ENCODE measurements around the gene LRRC75A. TPM values are rescaled to one million over a fixed set of nuclear protein-coding genes. Genes with fewer than 3 reads are reported as not detected.

The LRRC75A gene
- total RNA-seq, 3 donors from 2014 or later (not counting 1 experiment from before 2014, with no cell fraction given), result 2.6 to 3.0 (median 3.0) TPM

GRCh38 chr17:16471295-16471694, 20.7 kb downstream of the LRRC75A start:
- Histone ChIP-seq H3K9me3 (ENCODE audit: control insufficient read depth, insufficient read depth, low read length) (no peaks in the 10 kb centered on the region), H3K4me3 (ENCODE audit: low read length) (no peak overlapping the region), H3K4me1 (ENCODE audit: control insufficient read depth, insufficient read depth, low read length) (no peaks in the 10 kb centered on the region), H3K36me3 (ENCODE audit: control insufficient read depth, insufficient read depth, low read length) (no peaks in the 10 kb centered on the region), H3K27me3 (ENCODE audit: control insufficient read depth, insufficient read depth, low read length) (no peaks in the 10 kb centered on the region), H3K27ac (ENCODE audit: low read length) (no peak overlapping the region)
- TF ChIP-seq, protein P1, sequence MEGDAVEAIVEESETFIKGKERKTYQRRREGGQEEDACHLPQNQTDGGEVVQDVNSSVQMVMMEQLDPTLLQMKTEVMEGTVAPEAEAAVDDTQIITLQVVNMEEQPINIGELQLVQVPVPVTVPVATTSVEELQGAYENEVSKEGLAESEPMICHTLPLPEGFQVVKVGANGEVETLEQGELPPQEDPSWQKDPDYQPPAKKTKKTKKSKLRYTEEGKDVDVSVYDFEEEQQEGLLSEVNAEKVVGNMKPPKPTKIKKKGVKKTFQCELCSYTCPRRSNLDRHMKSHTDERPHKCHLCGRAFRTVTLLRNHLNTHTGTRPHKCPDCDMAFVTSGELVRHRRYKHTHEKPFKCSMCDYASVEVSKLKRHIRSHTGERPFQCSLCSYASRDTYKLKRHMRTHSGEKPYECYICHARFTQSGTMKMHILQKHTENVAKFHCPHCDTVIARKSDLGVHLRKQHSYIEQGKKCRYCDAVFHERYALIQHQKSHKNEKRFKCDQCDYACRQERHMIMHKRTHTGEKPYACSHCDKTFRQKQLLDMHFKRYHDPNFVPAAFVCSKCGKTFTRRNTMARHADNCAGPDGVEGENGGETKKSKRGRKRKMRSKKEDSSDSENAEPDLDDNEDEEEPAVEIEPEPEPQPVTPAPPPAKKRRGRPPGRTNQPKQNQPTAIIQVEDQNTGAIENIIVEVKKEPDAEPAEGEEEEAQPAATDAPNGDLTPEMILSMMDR (IDR thresholded peaks at IDR 0.05), result no peak
- Mint-ChIP-seq H3K4me1 (peaks cover 0 to 5% of the 10 kb centered on the region in 2 donors), H3K36me3 (no peaks in the 10 kb centered on the region), H3K27me3 (ENCODE audit: low read depth in 2 of 2) (no peaks in the 10 kb centered on the region), H3K4me3 (no peak overlapping the region), H3K9me3 (no peaks in the 10 kb centered on the region), H3K27ac (no peak overlapping the region)
- DNase-seq (no peak), ATAC-seq (no peak)
- 85% methylated on average over 5 of the region's 5 CpGs for WGBS (ENCODE audit: insufficient coverage)
- intact Hi-C loops (cut with micrococcal nuclease), result no loop called here

GRCh38 chr17:16470265-16470664, 21.7 kb downstream of the LRRC75A start:
- Mint-ChIP-seq H3K27me3 (ENCODE audit: low read depth in 2 of 2) (no peaks in the 10 kb centered on the region), H3K4me3 (no peak overlapping the region), H3K4me1 (peaks cover 0 to 5% of the 10 kb centered on the region in 2 donors), H3K27ac (no peak overlapping the region), H3K36me3 (no peaks in the 10 kb centered on the region), H3K9me3 (no peaks in the 10 kb centered on the region)
- intact Hi-C loops (cut with micrococcal nuclease), result no loop called here
- H3K9me3 ChIP-seq (ENCODE audit: control insufficient read depth, insufficient read depth, low read length), result no peaks in the 10 kb centered on the region
- no peaks in the 10 kb centered on the region for H3K36me3 ChIP-seq (ENCODE audit: control insufficient read depth, insufficient read depth, low read length)
- no peak overlapping the region for H3K4me3 ChIP-seq (ENCODE audit: low read length)
- TF ChIP-seq, protein P1 (IDR thresholded peaks at IDR 0.05), result no peak
- H3K4me1 ChIP-seq (ENCODE audit: control insufficient read depth, insufficient read depth, low read length), result no peaks in the 10 kb centered on the region
- no peak overlapping the region for H3K27ac ChIP-seq (ENCODE audit: low read length)
- ATAC-seq (no peak), DNase-seq (no peak)
- 76% methylated on average over 11 of the region's 11 CpGs for WGBS (ENCODE audit: insufficient coverage)
- no peaks in the 10 kb centered on the region for H3K27me3 ChIP-seq (ENCODE audit: control insufficient read depth, insufficient read depth, low read length)

DNA sequence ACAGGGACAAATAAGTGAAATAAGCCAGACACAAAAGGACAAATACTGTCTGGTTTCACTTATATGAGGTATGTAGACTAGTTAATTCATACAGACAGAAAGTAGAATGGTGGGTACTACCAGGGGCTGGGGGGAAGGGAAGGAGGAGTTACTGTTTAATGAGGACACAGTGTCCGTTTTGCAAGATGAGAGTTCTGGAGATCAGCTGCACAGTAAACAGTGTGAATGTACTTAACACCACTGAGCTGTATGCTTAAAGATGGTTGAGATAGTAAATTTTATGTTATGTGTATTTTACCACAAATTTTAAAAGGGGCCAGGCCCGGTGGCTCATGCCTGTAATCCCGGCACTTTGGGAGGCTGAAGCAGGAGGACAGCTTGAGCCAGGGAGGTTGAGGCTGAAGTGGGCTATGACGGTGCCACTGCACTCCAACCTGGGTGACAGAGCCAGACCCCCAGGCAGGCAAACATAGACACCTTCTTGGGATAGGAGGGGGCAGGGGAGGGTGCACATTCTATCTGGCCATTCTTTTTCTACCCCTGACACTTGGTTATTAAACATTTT, 23.5 kb downstream of the LRRC75A start:
- TF ChIP-seq, protein P1 (IDR thresholded peaks at IDR 0.05), result no peak
- H3K9me3 Mint-ChIP-seq, result no peaks in the 10 kb centered on the region
- no peaks in the 10 kb centered on the region for H3K36me3 Mint-ChIP-seq
- Histone ChIP-seq H3K27me3 (ENCODE audit: control insufficient read depth, insufficient read depth, low read length) (no peaks in the 10 kb centered on the region), H3K36me3 (ENCODE audit: control insufficient read depth, insufficient read depth, low read length) (no peaks in the 10 kb centered on the region), H3K4me1 (ENCODE audit: control insufficient read depth, insufficient read depth, low read length) (no peaks in the 10 kb centered on the region), H3K9me3 (ENCODE audit: control insufficient read depth, insufficient read depth, low read length) (no peaks in the 10 kb centered on the region), H3K4me3 (ENCODE audit: low read length) (no peak overlapping the region), H3K27ac (ENCODE audit: low read length) (no peak overlapping the region)
- no peaks in the 10 kb centered on the region for H3K27me3 Mint-ChIP-seq (ENCODE audit: low read depth in 2 of 2)
- WGBS (ENCODE audit: insufficient coverage), result 82% methylated on average over 4 of the region's 4 CpGs
- intact Hi-C loops (cut with micrococcal nuclease), result no loop called here
- ATAC-seq, result no peak
- DNase-seq, result no peak
- H3K4me3 Mint-ChIP-seq, result no peak overlapping the region
- H3K4me1 Mint-ChIP-seq, result peaks cover 0 to 5% of the 10 kb centered on the region in 2 donors
- no peak overlapping the region for H3K27ac Mint-ChIP-seq

DNA sequence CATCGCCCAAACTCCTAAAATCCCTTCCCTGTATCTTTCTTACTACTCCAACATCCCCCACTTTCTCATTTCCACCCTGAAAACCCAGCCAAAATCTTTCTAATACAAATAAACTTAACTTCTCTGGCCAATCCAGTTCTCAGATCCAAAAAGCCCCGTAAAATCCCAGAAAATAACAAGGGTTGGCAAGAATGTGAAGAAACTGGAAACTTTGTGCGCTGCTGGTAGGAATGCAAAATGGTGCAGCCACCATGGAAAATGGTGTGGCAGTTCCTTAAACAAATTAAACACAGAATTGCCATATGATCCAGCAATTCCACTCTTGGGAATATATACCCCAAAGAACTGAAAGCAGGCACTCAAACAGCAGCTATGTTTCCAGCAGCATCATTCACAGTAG, 24.1 kb downstream of the LRRC75A start:
- Mint-ChIP-seq H3K4me3 (no peak overlapping the region), H3K27me3 (ENCODE audit: low read depth in 2 of 2) (no peaks in the 10 kb centered on the region), H3K27ac (no peak overlapping the region), H3K36me3 (no peaks in the 10 kb centered on the region), H3K4me1 (peaks cover 0 to 5% of the 10 kb centered on the region in 2 donors), H3K9me3 (no peaks in the 10 kb centered on the region)
- H3K36me3 ChIP-seq (ENCODE audit: control insufficient read depth, insufficient read depth, low read length), result no peaks in the 10 kb centered on the region
- DNase-seq, result no peak
- H3K9me3 ChIP-seq (ENCODE audit: control insufficient read depth, insufficient read depth, low read length), result no peaks in the 10 kb centered on the region
- no peaks in the 10 kb centered on the region for H3K4me1 ChIP-seq (ENCODE audit: control insufficient read depth, insufficient read depth, low read length)
- TF ChIP-seq, protein P1 (IDR thresholded peaks at IDR 0.05), result no peak
- H3K27me3 ChIP-seq (ENCODE audit: control insufficient read depth, insufficient read depth, low read length), result no peaks in the 10 kb centered on the region
- 97% methylated on average over 3 of the region's 3 CpGs for WGBS (ENCODE audit: insufficient coverage)
- no peak overlapping the region for H3K4me3 ChIP-seq (ENCODE audit: low read length)
- ATAC-seq, result no peak
- H3K27ac ChIP-seq (ENCODE audit: low read length), result no peak overlapping the region
- intact Hi-C loops (cut with micrococcal nuclease), result no loop called here
